Epidermal melanocyte (primary cell): ENCODE data around the gene TTC12.

Experiments used
- DNase-seq: peaks from one replicate; pipeline ENCODE4 v3.0.0; 2011; ENCODE audit warnings: low spot score; ENCODE audit not compliant: insufficient read length

Gene TTC12, protein sequence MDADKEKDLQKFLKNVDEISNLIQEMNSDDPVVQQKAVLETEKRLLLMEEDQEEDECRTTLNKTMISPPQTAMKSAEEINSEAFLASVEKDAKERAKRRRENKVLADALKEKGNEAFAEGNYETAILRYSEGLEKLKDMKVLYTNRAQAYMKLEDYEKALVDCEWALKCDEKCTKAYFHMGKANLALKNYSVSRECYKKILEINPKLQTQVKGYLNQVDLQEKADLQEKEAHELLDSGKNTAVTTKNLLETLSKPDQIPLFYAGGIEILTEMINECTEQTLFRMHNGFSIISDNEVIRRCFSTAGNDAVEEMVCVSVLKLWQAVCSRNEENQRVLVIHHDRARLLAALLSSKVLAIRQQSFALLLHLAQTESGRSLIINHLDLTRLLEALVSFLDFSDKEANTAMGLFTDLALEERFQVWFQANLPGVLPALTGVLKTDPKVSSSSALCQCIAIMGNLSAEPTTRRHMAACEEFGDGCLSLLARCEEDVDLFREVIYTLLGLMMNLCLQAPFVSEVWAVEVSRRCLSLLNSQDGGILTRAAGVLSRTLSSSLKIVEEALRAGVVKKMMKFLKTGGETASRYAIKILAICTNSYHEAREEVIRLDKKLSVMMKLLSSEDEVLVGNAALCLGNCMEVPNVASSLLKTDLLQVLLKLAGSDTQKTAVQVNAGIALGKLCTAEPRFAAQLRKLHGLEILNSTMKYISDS

GRCh38 chr11:113314389-113315301 is at the start of gene TTC12:
TSS of gene TTC12 (plus strand) at chr11:113314583. CDS start at chr11:113316258, 1,675 bp downstream.
- DNase-seq = peak; percentile 81

DNA sequence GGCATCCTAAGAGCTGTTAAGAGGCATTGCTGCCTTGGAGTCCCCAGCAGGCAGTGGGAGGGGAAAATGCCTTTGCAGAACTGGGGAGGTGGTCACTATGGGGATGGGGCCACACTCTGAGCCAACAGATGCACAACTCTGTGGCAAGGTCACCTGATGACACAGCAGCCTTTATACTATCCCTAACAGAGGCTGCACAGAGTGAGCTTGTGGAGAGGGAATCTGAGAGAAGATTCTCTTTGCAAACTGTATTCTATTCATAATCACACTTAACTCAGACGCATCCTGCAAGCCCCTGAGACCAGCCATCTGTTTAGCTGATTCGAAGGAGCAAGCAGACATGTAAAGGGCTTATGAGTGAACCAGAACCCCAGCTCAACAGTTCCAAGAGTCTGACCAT is 49.0 kb upstream of the TTC12 start:
- no peak for DNase-seq

GRCh38 chr11:113267493-113267892 is 46.9 kb upstream of the TTC12 start:
- no peak for DNase-seq

DNA sequence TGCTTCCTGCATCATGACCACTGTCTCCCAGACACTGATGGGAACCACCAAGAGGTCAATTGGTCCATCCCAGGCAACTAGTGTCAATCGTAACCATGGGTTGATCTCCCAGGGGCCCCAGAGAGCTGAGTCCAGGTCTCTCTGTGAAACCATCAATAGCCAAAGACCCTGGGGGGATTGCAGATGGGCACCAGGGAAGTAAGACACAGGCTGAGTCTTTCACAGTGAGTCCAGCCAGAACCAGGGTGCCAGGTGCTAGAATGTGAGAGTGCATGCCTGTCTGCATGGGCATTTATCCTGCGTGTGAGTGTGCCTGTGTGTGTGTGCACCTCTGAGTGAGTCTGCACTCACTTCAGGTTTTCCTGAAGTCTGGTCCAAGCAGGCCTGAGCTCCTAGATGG is 45.3 kb upstream of the TTC12 start:
- no peak for DNase-seq

- DNase-seq = no peak
These were observed 44.7 kb upstream of the TTC12 start for GRCh38 chr11:113269636-113270035.

DNA sequence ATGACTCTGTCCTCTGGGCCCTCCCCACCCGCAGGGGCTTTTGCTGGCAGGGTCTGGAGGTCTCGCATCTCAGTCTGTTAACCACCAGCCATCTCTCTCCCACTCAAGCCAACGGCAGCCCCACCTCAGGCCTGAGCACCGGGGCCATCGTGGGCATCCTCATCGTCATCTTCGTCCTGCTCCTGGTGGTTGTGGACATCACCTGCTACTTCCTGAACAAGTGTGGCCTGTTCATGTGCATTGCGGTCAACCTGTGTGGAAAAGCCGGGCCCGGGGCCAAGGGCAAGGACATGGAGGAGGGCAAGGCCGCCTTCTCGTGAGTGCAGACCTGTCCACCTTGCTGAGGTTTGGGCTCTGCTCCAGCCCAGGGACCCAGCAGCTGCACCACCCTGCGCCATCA is 44.3 kb upstream of the TTC12 start:
- no peak for DNase-seq

GRCh38 chr11:113271551-113272245 is 42.7 kb upstream of the TTC12 start:
- no peak for DNase-seq

GRCh38 chr11:113272281-113272680 is 42.1 kb upstream of the TTC12 start:
- no peak for DNase-seq

- no peak for DNase-seq
These were observed 41.3 kb upstream of the TTC12 start for GRCh38 chr11:113272927-113273615.

DNA sequence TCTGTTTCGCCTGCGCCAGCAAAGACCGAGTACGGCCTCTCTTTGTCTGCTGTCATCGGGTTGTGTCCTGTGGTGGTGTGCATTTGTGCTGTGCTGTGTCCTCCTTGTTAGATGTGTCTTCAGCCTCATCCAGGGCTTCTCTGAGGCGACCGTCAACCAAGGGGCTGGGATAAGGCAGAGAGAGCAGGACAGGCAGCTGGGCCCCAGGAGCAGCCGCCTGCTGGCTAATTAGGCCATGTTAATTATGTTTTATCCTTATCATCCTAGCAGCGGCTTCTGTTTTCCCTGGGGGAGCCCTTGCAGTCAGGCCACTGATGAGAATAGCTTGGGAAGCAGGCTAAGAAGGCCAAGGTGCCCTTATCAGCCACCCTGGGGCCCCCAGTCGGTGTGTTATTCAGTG is 40.7 kb upstream of the TTC12 start:
- DNase-seq = no peak

- DNase-seq = no peak
These were observed 39.4 kb upstream of the TTC12 start for GRCh38 chr11:113274713-113275582.

GRCh38 chr11:113275602-113276001 is 38.8 kb upstream of the TTC12 start:
- DNase-seq = no peak

- no peak for DNase-seq
These were observed 37.9 kb upstream of the TTC12 start for GRCh38 chr11:113276466-113276865.

GRCh38 chr11:113277907-113278306 is 36.5 kb upstream of the TTC12 start:
- DNase-seq = no peak

GRCh38 chr11:113278481-113278880 is 35.9 kb upstream of the TTC12 start:
- DNase-seq = no peak

DNA sequence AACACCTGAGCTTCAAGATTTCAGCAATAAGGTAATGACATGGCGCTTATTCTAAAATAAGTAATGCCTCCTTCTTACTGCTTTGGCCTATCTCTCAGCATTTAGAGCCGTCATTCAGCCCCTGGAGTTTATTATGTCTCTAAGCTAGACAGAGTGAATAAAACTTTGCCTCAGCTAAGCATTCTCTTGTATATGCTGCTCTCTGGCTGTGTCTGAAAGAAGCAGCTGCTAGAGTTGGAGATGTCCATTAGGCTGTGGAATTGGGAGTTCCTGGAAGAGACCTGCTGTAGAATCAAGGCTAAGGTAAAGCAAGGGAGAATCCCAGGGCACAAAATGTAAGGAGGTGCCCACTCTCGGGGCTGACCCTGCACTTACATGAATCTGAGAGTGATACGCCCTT is 35.5 kb upstream of the TTC12 start:
- no peak for DNase-seq

DNA sequence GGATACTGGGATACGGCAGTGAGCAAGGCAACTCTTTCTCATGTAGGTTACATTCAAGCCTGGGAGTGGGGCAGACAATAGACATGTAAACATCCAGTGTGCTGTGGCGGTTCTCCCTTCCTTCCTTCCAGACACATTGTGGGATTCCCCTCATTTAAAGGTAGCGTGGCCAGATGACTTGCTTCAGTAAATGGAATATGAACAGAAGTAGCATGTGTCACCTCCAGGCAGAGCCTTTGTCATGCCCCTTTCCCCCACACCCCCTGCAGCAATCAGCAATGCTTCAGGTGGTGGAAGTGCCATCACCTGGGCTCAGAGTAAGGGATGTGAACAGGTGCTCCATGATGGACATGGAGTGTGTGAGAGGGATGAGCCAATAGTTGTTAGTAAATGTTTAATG is 34.8 kb upstream of the TTC12 start:
- peak; percentile 14 for DNase-seq

GRCh38 chr11:113281052-113281725 is 33.2 kb upstream of the TTC12 start:
- peak; percentile 4 for DNase-seq

GRCh38 chr11:113282898-113283437 is 31.4 kb upstream of the TTC12 start:
- peak; percentile 11 for DNase-seq
